DMS 273 (cell line): ENCODE data around the gene IFITM10.

ENCODE experiments used
- DNase-seq: peaks from one replicate; lab custom pipeline; 2025; ENCODE audit not compliant: unreplicated experiment; lab: John Stamatoyannopoulos, UW

IFITM10 gene

GRCh38 chr11:1750481-1750839 lies at the start of gene IFITM10:
Gene IFITM10 (minus strand): TSS chr11:1750595. CDS start chr11:1750442, 153 bp downstream.
- DNase-seq = no peak

- DNase-seq = no peak
Observed at GRCh38 chr11:1797391-1798125, 47.2 kb upstream of the IFITM10 start.

DNA sequence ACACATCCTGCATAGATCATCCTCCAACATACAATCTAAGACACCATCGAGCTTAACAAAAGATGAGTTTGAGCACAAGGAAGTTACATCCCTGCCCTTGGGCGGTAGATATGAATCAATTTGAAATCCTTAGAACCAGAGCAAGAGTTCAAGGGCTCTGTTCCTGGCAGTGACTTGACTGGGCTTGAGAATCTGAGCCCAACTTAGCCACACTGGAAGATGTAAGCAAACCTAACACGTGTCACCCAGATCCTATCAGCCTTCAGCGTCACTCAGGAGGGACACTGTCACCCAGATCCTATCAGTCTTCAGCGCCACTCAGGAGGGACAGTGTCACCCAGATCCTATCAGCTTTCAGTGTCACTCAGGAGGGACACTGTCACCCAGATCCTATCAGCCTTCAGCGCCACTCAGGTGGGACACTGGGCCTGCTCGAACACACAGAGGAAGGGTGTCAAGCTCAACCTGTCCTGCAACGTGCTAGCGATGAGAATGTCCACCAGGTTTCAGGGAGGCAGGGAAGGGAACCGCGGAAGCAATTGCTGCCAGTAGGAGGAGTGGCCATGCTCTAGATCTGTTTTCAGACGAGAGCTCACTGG lies 46.1 kb upstream of the IFITM10 start:
- DNase-seq = no peak

- DNase-seq = no peak
Observed at GRCh38 chr11:1793081-1793480, 42.7 kb upstream of the IFITM10 start.

- DNase-seq = no peak
Observed at GRCh38 chr11:1792461-1792860, 42.1 kb upstream of the IFITM10 start.

GRCh38 chr11:1791912-1792311 lies 41.5 kb upstream of the IFITM10 start:
- DNase-seq = no peak

GRCh38 chr11:1786466-1786865 lies 36.1 kb upstream of the IFITM10 start:
- no peak for DNase-seq

- DNase-seq = no peak
Observed at GRCh38 chr11:1785749-1786413, 35.5 kb upstream of the IFITM10 start.

GRCh38 chr11:1784761-1785650 lies 34.6 kb upstream of the IFITM10 start:
- no peak for DNase-seq

GRCh38 chr11:1783725-1784529 lies 33.5 kb upstream of the IFITM10 start:
- DNase-seq = no peak

DNA sequence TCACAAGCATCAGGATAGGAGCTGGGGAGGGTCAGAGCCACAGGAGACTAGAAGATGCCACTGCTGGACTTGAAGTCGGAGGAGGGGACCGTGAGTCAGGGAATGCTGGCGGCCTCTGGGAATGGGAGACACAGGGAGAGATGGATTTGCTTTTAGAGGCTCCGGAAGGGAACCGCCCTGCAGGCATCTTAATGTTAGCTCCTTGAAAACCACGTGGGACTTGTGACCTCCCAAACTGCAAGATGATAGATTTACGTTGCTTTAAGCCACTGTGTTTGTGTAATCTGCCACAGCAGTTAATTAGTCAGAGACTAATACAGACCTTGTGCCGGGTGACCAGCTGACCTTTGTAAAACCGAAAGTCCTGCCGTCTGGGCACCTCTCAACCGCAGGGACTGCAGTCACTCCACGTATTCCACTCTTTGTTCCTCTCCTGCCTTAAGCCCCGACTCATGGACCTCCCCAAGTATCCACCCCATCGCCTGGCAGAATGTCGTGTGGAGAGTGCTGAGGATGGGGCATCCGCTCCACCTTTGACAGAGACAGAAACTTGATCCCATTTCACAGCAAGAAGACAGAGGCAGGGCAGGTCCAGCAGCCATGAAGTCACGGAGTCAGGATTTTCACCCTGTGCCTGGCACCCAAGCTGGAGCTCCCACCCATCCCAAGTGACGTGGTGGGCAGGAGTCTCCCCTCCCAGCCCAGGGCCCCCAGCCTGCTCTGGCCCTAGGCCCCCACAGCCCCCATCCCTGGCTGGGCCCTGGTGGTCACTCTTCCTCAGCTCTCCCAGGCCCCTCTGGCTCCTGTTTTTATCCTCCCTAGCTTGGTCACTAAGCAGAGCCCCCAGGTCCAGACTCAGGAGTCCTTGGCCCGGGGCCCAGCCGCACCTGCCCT lies 32.7 kb upstream of the IFITM10 start:
- DNase-seq = no peak

DNA sequence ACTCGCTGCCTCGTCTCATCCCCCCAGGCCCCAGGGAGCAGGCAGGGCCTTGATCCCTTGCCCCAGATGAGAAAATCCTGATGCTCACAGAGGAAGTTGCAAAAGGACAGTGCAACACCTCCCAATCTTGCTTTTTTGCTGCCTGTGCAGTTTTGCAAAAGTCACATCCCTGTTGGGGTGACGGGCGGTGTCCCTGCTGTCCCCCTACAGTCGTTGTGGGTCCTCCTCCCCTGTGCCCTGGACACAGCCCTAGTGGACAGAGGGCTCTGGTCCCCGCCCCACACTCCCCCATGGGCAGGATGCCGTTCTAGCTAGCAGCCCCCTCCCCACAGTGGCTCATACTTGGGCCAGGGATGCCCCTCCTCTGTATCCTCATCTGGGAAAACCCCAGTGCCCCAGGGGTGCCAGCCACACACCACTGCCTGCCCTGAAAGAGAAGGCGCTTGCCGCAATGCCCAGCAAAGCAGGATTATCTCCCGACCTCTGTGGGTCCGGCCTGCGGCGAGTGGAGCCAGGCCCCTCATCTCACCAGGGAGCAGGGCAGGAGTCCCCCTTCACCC lies 31.7 kb upstream of the IFITM10 start:
- DNase-seq = no peak

DNA sequence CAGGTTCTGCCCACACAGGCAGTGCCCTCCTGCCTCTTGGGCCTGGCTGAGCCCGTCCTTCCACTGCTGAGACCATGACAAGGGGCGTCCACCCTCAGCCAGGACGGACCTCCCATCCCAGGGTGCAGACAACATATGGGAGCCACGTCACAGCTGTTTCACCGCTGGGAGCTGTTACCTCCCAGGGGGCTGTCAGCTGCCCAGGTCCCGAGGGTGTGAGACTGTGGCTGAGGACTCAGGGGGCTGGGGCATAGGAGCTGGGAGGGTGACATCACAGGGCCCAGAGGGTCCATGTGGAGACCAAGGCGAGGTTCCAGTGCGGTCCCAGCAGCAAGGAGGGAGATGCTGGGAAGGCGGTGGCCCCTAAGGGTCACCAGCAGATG lies 31.2 kb upstream of the IFITM10 start:
- no peak for DNase-seq

- DNase-seq = no peak
Observed at GRCh38 chr11:1780700-1781592, 30.6 kb upstream of the IFITM10 start.

DNA sequence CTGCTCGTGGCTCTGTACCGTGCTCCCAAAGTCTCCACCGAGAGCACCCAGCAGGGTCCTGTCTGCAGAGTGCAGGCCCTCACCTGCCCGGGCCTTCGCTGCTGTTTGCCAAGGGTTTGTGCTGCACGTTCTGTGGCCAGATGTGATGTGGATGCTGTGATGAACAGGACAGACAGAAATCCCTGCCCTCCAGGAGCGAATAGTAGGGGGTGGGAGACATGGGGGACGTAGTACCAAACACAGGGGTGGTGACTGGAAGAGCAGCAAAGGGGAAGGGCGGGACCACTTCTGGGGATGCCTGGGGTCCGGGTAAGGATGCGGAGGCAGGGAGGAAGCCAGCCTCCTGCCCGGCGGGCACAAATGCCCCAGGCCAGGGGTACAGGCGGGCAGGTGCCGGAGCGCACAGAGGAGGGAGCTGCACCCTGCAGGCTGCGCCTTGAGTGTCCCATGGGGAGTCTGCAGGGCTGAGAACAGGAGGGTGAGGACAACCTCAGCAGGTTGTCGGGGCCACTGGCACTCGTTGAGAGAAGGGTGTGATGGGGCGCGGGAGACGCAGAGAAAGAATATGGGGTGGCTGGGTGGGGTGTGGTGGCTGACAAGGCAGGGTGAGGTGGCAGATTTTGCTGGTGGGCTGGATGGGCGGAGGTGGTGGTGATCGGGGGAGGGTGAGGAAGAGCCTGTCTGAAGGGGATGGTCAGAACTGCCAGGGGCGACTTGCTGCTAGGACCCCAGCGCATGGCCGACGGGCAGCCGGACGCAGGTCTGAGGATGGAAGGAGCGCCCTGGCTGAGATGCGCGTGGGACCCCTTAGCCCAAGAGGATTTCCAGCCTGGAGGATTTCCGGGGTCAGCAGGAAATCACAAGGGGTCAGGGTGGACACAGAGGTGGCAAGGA lies 29.7 kb upstream of the IFITM10 start:
- no peak for DNase-seq

DNA sequence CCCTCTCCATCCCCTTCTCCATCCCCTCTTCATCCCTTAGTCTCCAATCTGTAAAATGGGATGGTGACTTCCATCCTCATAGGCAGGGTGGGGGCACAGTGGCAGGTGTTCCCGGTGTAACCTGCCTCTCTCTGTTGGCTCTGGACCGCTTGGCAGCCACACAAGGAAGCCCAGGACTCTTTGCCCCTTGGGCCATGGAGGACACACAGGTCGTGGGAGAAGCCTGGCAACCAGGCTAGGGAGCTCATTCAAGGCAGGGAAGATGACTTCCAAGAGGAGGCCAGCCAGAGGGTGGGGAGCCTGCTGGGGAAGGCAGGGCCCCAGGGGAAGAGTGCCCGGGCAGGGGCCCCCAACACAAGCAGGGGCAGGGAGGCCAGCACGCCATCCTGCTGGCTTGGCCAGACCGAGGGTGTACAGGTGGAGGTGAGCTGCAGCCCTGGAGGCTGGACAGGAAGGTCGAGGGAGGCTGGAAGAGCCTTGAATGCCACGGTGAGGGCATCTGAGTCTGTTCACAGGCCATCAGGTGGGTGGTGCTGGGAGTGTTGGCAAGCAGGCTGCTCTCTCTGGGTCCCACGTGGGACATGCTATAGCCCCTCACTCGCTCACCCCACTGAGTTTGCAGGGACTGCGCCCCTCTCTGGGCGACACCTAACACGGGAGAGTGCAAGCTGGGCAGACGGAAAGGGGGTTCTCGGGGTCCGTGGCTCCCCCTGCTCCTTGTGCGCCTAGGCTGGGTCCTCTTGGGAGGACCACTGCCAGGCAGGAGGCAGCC lies 28.8 kb upstream of the IFITM10 start:
- no peak for DNase-seq
